ENCODE data around the gene LBHD2. TPM values are rescaled to one million over a fixed set of nuclear protein-coding genes. Genes with fewer than 3 reads are reported as not detected.

LBHD2 gene
- total and polyA plus RNA-seq, 2 of the 13 experiments (the other 11 are each of a cell fraction or from before 2014, with no cell fraction given) = 0.67 to 1.00 TPM

DNA sequence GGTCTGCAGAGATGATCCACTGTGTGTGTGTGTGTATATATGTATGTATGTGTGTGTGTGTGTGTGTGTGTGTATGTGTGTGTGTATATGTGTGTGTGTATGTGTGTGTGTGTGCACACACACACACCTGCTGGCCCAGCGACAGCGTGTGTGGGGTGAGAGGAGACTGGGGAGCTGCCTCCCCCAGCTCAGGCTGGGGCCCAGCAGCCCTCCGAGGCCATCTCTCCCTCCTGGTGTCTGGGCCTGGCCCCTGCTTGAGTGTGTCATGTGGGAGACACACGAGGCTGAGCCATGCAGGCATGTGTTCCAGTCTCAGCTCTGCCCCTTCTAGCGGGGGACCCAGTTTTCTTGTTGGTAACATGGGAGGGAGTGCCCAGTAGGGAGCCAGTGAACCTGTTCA lies 29.3 kb downstream of the LBHD2 start (continued):
- TF ChIP-seq, protein P1, sequence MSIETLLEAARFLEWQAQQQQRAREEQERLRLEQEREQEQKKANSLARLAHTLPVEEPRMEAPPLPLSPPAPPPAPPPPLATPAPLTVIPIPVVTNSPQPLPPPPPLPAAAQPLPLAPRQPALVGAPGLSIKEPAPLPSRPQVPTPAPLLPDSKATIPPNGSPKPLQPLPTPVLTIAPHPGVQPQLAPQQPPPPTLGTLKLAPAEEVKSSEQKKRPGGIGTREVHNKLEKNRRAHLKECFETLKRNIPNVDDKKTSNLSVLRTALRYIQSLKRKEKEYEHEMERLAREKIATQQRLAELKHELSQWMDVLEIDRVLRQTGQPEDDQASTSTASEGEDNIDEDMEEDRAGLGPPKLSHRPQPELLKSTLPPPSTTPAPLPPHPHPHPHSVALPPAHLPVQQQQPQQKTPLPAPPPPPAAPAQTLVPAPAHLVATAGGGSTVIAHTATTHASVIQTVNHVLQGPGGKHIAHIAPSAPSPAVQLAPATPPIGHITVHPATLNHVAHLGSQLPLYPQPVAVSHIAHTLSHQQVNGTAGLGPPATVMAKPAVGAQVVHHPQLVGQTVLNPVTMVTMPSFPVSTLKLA (IDR thresholded peaks at IDR 0.05) = peak; percentile 86
- TF ChIP-seq FOXM1 (CRISPR knock-in tag; IDR thresholded peaks at IDR 0.05) (no peak), XRCC5 (optimal IDR thresholded peaks at IDR 0.05; ENCODE audit: low read length) (no peak), ZNF44 (CRISPR knock-in tag; IDR thresholded peaks at IDR 0.05) (no peak), ZNF205 (CRISPR knock-in tag; IDR thresholded peaks at IDR 0.05) (no peak), HNRNPH1 (optimal IDR thresholded peaks at IDR 0.05; ENCODE audit: low read depth, low read length) (no peak), ATF7 (IDR thresholded peaks at IDR 0.05) (no peak), ATF7 (CRISPR knock-in tag; IDR thresholded peaks at IDR 0.05) (no peak), ZSCAN30 (CRISPR knock-in tag; IDR thresholded peaks at IDR 0.05) (no peak), YY1 (IDR thresholded peaks at IDR 0.05; ENCODE audit: insufficient read depth, insufficient replicate concordance, low read depth, low read length) (no peak), TOE1 (CRISPR knock-in tag; IDR thresholded peaks at IDR 0.05) (no peak), ZKSCAN8 (CRISPR knock-in tag; IDR thresholded peaks at IDR 0.05; ENCODE audit: borderline replicate concordance) (no peak), CHD2 (IDR thresholded peaks at IDR 0.05; ENCODE audit: low read depth, low read length) (no peak), POLR2AphosphoS5 (IDR thresholded peaks at IDR 0.05; ENCODE audit: low read depth, low read length) (0 out of 2 replicates have a peak, but pooled peaks have one; percentile 10), ZNF724P (CRISPR knock-in tag; IDR thresholded peaks at IDR 0.05; ENCODE audit: borderline replicate concordance) (0 out of 2 replicates have a peak, but pooled peaks have one; percentile 48), MTA3 (CRISPR knock-in tag; IDR thresholded peaks at IDR 0.05) (no peak), SATB2 (CRISPR knock-in tag; IDR thresholded peaks at IDR 0.05) (no peak), ZFY (CRISPR knock-in tag; IDR thresholded peaks at IDR 0.05) (peak; percentile 26; the same call in 1 of the 2 replicates), STAG1 (CRISPR knock-in tag; IDR thresholded peaks at IDR 0.05) (no peak)
- TF ChIP-seq, protein P2, sequence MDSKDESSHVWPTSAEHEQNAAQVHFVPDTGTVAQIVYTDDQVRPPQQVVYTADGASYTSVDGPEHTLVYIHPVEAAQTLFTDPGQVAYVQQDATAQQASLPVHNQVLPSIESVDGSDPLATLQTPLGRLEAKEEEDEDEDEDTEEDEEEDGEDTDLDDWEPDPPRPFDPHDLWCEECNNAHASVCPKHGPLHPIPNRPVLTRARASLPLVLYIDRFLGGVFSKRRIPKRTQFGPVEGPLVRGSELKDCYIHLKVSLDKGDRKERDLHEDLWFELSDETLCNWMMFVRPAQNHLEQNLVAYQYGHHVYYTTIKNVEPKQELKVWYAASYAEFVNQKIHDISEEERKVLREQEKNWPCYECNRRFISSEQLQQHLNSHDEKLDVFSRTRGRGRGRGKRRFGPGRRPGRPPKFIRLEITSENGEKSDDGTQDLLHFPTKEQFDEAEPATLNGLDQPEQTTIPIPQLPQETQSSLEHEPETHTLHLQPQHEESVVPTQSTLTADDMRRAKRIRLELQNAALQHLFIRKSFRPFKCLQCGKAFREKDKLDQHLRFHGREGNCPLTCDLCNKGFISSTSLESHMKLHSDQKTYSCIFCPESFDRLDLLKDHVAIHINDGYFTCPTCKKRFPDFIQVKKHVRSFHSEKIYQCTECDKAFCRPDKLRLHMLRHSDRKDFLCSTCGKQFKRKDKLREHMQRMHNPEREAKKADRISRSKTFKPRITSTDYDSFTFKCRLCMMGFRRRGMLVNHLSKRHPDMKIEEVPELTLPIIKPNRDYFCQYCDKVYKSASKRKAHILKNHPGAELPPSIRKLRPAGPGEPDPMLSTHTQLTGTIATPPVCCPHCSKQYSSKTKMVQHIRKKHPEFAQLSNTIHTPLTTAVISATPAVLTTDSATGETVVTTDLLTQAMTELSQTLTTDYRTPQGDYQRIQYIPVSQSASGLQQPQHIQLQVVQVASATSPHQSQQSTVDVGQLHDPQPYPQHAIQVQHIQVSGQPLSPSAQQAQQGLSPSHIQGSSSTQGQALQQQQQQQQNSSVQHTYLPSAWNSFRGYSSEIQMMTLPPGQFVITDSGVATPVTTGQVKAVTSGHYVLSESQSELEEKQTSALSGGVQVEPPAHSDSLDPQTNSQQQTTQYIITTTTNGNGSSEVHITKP (CRISPR knock-in tag; IDR thresholded peaks at IDR 0.05; ENCODE audit: low read depth) = no peak
- TF ChIP-seq, protein P3, sequence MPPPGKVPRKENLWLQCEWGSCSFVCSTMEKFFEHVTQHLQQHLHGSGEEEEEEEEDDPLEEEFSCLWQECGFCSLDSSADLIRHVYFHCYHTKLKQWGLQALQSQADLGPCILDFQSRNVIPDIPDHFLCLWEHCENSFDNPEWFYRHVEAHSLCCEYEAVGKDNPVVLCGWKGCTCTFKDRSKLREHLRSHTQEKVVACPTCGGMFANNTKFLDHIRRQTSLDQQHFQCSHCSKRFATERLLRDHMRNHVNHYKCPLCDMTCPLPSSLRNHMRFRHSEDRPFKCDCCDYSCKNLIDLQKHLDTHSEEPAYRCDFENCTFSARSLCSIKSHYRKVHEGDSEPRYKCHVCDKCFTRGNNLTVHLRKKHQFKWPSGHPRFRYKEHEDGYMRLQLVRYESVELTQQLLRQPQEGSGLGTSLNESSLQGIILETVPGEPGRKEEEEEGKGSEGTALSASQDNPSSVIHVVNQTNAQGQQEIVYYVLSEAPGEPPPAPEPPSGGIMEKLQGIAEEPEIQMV (CRISPR knock-in tag; IDR thresholded peaks at IDR 0.05; ENCODE audit: low read depth) = no peak
- TF ChIP-seq, protein P4, sequence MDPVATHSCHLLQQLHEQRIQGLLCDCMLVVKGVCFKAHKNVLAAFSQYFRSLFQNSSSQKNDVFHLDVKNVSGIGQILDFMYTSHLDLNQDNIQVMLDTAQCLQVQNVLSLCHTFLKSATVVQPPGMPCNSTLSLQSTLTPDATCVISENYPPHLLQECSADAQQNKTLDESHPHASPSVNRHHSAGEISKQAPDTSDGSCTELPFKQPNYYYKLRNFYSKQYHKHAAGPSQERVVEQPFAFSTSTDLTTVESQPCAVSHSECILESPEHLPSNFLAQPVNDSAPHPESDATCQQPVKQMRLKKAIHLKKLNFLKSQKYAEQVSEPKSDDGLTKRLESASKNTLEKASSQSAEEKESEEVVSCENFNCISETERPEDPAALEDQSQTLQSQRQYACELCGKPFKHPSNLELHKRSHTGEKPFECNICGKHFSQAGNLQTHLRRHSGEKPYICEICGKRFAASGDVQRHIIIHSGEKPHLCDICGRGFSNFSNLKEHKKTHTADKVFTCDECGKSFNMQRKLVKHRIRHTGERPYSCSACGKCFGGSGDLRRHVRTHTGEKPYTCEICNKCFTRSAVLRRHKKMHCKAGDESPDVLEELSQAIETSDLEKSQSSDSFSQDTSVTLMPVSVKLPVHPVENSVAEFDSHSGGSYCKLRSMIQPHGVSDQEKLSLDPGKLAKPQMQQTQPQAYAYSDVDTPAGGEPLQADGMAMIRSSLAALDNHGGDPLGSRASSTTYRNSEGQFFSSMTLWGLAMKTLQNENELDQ (CRISPR knock-in tag; IDR thresholded peaks at IDR 0.05; ENCODE audit: borderline replicate concordance) = no peak
